Stimulated activated CD8-positive, alpha-beta memory T cell treated with anti-CD3 and anti-CD28 coated beads, Interleukin-7, amount 100 ng/mL, for 24 hours (primary cell): Measurements from ENCODE around the gene KCNMB2.
"Not testable (repeated sequence)": the region's sequence is repeated elsewhere in the genome, so short reads cannot be mapped to it uniquely, and the experiment has no call there.

Experiments used
- DNase-seq: peaks from one replicate; pipeline ENCODE4 v3.0.0-alpha.2; 2020; ENCODE audit warnings: low read depth

The KCNMB2 gene

DNA sequence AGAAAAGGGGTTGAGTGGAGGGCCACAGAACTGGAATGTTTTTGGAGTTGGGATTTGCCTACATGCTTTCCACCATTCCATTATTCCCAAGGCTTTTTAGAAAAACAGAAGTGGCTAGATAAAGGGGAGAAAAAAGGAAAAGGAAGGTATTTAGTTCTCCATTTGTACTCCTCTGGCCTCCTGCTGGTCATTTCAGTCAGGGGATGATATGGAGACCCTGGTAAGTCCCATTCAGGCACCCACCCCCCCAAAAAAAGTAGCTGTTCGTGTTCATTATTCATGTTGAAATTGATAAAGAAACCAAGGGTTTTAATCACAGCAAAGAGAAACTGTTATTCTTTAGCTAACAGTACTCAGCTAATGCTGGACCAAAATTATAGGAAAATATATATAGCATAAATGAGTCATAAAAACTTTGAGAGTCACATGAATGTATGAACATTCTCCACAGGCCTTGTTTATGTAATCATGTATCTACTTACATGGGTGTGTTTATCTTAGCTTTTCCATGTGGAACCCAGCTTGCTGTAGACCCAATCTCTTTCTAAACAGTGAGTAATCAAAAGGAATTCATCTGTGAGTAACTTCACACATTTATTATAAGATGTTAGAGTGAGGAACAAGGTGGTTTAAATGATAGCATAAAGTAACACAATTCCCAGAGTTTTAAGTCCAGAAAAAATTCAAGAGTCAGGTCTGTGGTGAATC, 167.2 kb downstream of the KCNMB2 start:
- no peak for DNase-seq

DNA sequence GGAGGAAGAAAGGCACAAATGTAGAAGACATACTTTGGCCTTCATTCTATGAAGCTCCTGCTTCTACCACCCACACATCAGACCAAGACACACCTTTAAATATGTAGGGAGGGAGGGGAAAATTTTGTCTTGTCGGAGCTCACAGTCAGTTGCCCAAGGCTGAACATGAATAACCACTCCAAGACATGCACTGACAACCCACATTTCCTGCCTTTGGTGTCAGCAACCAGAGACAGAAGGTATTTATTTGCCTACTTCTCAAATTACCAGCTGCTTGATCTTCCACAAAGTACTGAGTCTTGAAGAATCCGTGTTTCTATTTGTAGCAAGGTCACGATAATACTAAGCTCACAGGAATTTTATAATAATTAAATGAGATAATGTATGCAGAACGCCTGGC, 169.7 kb downstream of the KCNMB2 start:
- no peak for DNase-seq

DNA sequence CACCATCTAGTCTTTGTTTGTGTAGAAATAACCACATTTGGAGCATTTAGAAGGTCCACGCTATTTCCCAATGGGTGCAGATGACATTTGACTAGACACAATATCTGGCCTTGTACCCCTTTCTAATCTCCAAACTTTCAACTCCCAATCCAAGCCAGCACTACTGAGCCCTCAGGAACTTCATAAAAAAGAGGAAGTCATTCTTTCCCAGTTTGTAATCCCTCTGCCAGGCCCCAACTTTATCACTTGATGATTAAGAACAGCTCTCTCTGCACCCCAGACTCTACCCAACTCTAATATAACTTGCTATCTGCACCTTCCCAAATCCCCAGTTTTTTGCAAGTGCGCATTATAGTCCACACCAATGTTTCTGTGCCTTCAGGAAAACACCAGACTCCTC, 170.2 kb downstream of the KCNMB2 start:
- no peak for DNase-seq

DNA sequence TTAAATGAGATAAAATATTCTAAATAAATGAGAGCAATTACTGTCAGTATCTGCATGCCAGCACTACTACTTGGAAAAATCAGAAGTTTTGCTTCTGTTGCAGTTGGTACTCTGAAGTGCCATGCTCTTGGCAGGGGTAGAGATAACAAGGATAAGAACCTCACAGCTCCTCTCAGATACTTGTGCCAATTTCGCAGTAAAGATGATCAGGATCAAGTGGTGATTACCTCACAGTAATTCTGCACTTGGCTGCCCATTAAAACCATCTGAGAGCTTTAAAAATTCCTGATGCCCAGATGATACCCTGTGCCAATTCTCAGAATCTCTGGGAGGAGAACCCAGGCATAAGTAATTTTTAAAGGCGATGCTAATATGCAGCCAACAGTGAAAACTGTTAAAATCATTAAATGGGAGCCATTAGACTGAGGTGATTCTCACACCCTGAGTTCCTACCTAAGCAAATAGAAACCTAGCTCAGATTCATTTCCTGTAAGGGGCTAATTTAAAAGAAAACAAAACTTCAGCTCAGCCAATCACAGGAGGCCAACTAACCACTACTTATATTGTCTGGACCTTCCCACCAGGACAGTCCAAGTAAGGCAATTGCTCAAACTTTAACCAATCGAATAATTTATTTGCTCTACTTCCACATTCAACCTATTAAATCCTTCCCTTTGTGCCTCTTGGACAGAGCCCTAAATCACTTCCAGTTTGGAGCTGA, 171.2 kb downstream of the KCNMB2 start:
- no peak for DNase-seq

DNA sequence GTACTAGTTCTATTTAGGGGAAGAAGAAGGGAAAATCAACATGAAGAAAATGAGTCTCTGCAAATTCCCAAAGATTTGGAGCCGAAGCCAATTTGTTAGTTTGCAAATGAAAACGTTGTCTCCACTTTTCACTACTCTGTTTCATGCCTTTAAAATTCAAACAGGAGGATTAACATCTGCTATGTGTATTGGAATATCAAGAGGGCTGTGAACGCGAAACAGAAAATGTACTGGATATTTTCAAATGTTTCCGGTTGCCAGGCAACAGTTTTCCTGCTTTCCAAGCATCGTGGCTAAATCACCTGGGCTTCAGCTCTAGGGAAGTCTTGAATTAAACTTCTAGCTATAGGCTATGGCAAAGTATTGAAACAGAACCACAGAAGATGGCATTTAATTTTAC, 172.8 kb downstream of the KCNMB2 start:
- no peak for DNase-seq

DNA sequence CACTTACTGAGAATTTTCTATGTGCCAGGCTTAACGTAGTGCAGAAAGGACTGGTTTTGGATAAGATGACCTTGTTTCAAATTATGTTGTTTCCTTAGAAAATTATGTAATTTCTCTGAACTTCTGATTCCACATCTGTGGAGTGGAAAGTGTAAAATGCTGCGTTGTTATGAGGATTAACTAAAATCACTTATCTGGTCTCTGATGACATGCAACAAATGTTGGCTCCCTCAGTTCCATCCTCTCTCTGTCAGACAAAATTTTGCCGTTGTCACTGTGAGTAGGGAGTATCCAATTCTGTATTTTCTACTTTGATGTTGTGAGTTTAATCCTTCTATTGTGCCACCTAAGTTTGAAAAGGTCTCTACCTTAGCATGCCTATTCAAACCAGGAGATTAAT, 175.5 kb downstream of the KCNMB2 start:
- DNase-seq: no peak

DNA sequence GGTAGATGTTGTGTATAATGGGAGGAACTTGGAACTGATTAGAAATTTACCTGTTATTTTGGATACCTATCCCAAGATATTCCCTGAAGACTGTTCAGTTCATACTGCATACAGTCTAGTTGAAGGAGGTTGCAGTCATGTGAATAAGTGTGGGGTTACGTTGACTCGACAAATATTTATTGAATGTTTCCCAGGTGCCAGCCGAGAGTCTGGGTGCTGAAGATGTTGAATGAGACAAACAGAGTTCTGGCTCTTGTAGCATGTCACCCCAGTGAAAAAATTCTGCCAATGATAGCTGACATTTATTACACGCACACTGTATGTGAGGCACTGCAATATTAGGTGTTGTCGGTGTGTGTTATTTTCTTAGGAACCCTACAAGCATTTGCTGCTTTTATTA, 176.0 kb downstream of the KCNMB2 start:
- DNase-seq: no peak

DNA sequence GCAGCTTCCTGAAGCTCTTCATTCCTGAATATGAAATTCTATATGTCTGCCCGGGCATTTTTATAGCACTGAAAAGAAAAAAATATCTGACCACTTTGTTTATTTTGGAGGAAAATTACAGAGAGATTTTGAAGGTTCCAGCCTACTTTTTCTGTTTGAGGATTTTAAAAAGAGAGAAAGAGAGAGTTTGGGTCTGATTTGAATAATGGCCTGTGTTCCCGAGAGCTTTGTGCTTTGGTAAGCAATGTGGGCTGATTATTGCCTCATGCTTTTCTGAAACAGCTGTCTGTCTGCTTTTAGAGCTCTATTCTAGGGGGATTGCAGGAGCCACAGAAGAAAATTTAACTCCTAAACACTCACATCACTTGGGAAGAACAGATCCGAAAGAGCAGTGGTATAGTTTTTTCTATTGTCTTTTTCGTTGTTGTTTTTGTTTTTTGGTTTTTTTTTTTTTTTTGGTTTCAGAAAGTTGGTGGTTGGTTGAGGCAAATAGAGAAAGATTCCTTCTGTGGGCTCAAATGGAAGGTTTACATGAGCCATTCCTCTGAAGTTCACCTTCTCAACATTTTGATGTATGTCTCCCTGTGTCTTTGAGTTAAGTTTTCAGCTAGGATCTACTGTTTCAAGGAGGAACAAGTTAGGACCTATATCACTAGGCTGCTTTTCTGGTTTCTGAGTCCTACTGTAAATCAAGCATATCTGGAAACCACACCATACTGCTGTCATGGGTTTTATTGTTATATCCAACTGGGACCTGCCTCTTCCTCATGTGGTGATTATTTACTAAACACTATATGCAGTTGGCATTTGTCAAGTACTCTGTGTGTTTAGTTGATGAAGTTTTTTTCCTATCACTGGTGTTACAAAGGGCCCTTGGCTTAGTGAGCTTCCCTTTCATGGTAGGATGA, 178.9 kb downstream of the KCNMB2 start:
- no peak for DNase-seq

DNA sequence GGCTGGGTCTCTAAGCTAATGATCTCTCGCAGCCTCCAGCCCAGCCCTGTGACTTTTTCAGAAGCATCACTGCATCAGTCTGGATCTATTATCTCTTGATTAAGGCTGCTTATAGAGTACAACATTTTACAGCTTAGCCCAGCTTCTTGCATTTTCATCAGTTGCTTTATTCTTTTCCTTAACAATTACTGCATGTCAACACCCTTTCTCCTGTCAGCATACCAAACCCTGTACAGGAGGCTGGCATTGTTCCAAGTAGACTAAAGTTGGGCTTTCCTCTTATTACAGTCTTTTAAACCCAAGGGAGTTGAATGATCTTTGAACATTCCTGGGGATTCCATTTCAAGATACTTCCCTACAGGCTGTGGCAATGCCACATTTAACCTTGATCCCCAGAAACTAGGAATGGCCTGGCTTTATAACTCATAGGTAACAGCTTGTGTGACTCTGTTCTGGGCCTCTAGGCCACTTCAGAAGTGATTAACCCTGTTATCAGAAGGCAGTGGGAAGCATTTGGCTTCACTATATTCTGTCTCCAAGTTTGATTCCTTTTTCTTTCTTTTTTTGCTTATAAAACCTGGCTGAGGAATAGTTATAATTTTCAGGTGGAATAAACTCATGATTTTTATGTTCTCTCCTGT, 182.9 kb downstream of the KCNMB2 start:
- no peak for DNase-seq

DNA sequence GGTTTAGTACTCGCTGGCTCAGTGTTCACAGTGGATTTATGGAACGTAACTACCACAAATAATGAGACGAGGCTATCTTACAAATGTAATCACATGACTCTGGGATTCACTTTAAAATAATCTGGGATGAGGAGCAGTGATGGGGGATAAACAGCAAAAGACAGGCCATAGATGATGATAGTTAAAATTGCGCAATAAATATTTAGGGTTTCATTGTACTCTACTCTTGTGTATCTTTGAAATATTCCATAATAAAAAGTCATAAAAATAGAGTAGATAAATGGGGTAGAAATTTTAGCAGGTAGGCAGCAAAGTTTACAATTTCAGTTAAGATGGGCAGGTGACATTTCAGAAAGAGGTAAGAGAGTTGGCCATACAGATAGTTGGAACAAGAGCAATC, 196.6 kb downstream of the KCNMB2 start:
- no peak for DNase-seq

DNA sequence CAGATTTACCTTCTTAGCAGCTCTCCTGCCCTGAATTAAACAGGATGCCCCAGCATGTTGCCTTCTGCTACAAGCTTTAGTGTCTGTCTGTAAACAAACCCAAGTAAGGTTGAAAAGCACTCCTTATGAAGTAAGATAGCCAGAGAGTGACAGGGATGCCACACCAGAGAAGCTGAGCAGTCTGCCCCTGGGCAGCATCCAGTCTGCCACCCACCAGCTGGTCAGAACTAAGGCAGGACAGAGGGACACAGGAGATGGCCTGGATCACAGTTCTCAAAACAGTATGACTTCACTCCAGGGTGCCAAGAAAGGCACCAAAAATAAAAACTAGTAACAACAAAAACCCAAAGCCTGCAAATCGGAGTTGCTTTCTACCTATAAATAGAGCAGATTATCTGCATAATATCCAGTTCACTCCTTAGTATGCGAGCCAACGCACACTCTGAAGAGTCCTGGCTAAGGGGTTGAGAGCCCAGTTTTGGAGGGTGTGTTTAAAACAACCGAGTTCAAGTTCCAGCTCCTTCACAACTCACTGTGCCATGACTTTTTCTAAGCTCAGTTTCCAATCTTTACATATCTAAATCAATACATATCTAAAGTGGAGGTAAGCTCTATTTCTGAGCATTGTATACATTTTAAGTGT, 198.9 kb downstream of the KCNMB2 start:
- no peak for DNase-seq

DNA sequence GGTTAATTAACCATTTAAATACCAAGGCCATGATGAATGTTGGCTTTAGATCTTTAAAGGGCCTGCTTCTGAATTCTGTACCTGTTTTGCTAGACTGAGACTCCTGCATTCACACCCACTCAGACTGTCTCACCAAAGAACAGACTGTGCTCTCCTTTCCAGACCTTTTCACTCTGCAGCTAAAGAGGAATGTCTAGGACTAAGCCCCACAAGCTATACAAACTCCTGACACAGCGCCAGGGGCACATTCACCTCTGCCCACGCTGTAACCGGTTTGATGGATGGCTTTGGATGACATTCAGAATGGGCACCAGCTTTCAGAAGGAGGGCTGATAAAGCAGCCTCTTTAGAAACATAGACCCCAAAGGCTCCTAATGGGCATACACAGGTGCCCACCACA, 200.1 kb downstream of the KCNMB2 start:
- no peak for DNase-seq

DNA sequence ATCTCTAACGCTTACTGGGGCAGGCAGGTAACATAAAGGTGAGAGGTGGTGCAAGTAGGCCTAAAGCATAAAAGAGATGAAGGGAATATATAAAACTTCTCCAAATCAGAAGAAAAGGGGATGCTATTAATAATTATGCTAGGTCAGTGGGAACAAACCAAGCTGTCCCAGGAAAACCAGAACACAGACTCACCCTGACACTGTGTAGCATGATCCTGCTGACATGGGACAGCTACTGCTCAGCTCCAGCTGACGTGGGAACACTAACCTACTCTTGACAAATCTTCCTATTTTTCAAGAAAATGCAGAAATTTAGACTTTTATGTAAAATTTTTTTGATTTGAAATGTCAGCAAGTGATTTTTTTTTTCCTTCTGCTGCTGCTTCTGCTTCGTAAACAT, 203.5 kb downstream of the KCNMB2 start:
- no peak for DNase-seq

DNA sequence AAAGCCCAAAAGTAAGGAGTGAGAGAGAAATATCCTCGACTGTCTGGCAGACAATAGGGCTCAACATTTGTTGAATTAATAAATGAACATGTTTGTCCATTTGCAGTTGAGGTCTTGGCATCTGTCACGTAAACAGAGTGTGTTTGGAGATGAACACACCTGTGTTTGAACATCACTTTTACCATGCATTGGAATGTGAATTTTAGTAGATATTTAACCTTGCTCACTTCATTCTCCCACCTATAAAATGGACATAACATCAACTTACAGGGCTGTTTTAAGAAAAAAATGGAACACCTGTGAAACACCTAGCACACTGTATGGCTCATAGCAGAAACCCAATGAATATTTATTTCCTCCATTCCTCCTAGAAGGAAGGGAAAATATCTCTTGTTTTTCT, 204.8 kb downstream of the KCNMB2 start:
- no peak for DNase-seq

DNA sequence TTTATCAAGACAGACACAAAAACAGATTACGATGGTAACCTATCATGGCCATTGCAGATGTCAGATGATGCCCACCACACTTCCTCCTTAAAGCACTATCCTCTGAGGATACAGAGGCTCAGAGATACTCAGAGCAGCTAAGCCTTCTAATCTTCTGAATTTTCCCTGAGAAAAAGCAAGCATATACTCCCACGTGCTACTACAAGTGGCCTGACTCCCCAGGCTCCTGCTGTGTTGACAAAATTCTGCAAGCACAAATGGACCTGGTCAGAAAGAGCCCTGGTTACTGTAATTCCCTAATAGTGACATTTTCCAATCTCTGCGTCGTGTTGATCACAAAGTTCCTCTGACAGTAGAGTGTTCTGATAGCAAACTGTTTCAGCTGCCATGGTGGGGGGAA, 207.1 kb downstream of the KCNMB2 start:
- DNase-seq: no peak

DNA sequence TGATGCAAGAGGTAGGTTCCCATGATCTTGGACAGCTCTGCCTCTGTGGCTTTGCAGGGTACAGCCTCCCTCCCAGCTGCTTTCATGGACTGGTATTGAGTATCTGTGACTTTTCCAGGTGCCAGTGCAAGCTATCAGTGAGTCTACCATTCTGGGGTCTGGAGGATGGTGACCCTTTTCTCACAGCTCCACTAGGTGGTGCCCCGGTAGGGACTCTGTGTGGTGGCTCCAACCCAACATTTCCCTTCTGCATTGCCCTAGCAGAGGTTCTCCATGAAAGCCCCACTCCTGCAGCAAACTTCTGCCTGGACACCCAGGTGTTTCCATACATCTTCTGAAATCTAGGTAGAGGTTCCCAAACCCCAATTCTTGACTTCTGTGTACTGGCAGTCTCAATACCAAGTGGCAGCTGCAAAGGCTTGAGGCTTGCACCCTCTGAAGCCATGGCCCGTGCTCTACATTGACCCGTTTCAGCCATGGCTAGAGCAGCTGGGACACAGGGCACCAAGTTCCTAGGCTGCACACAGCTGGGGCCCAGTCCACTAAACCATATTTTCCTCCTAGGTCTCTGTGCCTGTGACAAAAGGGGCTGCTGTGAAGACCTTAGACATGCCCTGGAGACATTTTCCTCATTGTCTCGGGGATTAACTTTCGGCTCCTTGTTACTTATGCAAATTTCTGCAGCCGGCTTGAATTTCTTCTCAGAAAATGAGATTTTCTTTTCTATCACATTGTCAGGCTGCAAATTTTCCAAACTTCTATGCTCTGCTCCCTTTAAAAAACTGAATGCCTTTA, 209.8 kb downstream of the KCNMB2 start:
- not testable (repeated sequence) for DNase-seq

DNA sequence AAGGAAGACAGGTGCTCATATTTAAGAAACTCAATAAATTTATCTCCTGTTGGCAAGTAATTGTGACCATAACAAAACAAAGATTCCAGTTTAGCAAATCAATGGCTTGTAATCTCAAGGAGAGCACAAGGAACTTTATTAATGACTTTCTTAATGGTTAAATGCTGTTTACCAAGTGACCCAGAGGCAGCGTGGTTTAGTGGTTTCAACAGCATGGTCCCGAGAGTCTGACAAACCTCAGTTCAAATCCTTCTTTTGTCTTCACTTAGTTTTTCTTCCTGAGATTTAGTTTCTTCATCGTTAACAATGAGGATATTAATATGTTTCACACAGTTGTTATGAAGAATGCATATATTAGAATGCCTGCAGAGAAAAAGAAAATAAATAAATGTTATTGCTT, 212.6 kb downstream of the KCNMB2 start:
- DNase-seq: no peak

DNA sequence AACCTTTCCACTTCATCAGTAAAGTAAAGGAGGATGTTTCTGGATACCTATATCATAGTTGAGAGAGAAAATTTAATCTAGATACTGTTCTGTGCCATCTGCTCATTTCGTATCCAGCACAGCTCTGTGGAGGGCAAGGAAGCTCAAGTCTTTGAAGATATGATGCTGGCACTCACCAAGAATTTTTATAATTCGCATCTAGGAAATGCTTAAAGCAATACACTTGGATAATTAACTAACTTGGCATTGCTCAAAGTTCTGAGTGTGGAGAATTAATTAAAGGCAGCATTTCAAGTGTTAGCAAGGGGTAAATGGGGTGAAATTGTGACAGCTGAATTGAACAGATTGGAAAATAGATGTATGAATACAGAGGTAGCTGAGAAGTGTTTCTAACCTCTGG, 213.2 kb downstream of the KCNMB2 start:
- no peak for DNase-seq

DNA sequence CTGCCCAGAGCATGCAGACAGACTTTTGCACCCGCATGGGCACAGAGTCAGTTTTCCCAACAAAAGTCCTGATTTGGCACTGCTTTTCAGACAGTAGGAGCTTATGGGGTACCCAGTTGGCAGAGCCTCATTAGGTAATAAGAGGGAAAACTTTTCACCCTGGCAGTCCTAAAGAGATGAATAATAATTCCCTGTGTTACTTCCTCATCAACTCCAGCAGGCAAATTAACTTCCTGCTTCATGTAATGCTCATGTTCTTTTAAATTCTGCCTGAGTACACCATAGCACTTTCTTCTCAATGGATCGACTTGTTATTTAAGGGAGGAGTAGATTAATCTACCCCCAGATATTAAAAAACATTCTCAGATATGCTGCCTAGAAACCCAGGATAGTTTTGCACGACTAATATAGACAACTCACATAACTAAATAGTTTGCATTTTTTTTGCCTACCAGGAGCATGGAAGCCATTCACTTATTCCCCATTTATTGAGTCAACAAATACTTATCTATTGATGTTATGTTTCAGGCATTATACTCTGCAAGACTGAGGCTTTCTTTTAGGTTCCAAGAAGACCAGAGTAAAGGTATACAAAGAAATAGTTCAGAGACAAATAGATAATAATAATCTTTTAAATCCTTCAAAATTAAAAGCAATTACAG, 214.5 kb downstream of the KCNMB2 start:
- DNase-seq: no peak

DNA sequence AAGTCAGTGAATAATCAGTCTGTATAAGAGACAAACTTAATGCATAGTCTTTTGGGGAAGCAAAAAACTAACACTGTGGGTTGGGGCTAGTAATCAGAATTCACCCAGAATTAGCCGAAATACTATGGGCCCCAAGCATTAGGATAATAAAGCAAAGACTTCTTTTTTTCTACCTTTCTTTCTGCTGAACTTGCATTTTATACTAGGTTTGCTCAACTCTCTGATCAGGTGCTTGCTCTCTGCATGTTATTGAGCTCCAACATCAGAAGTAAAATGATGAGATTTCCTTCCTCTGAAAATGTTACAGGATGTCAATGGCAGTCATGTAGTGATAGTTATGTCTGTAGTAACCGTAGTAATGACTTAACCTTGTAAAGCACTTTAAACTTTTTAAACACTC, 216.6 kb downstream of the KCNMB2 start:
- no peak for DNase-seq
